Stimulated activated CD8-positive, alpha-beta memory T cell treated with anti-CD3 and anti-CD28 coated beads, Interleukin-4, amount 100 ng/mL, for 1 hour (primary cell): Measurements from ENCODE around the gene ITPR2.

Source experiments
- DNase-seq, 2 donors: peaks; one replicate each; pipeline ENCODE4 v3.0.0-alpha.2; 2020; ENCODE audit warnings: low read depth in 2 of 2, low spot score in 1 of 2

ITPR2 gene

GRCh38 chr12:26425587-26426260, 407.3 kb downstream of the ITPR2 start:
- DNase-seq: no peak

- no peak for DNase-seq
Measured at GRCh38 chr12:26422839-26423398, 410.1 kb downstream of the ITPR2 start.

- DNase-seq: no peak
Measured at GRCh38 chr12:26416550-26416949, 416.4 kb downstream of the ITPR2 start.

GRCh38 chr12:26410689-26411088, 422.3 kb downstream of the ITPR2 start:
- no peak for DNase-seq

DNA sequence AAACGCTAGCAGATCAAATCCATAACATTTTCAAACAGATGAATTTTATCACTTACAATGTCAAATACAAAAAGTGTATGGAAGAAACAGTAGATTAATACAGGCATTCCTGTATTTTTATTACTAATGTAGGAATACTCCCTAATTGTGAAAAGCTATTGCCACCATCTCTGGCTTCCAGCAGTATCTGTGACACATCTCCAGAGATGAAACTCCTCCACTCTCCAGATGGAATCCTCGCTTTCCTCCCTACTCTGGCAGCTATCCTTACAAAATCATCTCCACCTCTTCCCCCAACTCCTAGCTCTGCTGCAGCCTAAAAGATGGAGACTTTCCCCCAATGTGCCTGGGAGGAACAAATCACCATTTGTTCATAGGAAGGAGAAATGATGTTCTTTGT, 426.2 kb downstream of the ITPR2 start:
- DNase-seq: no peak

DNA sequence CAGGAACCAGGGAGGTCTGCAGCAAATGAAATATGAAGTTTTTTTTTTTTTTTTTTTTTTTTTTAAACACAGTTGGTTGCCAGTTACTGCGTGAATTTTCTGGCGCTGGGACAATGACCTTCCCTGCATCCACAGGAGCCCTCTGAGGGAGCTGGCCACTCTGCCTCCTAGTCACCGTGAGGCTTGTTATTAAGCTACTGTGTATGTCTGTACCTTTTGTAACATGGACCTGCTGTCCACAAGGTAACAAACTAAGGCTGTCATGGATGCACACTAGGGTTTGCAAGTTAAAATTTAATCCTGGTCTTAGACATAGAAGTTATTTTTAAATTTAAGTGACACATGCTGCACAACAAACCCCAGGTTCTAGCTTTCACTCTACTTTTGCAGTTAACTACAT, 426.6 kb downstream of the ITPR2 start:
- no peak for DNase-seq

GRCh38 chr12:26403601-26404000, 429.4 kb downstream of the ITPR2 start:
- no peak for DNase-seq

DNA sequence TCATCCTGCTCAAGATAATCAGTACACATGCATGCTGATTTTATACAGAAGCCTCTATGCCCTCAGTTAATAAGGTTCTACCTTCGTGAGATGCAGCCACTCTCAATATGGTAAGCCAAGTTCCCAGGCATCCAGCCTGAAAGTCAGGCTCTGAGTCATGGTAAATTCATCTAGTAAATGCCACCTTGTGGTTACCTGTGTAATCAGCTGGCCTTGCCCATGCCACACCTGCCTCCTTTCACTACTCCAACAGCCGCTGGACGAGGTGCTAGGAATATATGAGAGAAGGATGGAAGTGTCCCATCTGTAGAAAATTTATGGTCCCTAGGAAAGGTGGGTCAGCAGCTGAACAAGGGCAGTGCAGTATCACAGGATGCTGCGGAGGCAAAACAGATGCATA, 430.3 kb downstream of the ITPR2 start:
- no peak for DNase-seq

DNA sequence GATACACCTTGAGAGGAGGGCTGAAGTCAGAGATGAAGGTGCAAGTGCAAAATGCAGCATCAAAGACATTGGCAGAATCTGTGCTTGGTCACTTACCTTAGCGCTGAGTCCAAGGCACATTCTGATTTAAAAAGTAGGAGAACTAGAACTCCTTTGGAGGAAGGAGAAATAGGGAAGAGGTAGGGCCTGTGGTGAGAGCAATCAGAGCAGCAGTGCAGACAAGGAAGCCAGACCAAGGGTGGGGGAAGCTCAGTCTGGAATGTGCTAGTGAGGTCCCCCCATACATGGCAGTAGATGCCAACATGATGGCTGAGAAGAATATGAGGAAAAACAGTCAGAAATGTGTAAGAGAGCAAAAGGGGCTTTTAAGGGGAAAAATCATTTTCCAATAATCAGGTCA, 431.1 kb downstream of the ITPR2 start:
- DNase-seq: no peak

DNA sequence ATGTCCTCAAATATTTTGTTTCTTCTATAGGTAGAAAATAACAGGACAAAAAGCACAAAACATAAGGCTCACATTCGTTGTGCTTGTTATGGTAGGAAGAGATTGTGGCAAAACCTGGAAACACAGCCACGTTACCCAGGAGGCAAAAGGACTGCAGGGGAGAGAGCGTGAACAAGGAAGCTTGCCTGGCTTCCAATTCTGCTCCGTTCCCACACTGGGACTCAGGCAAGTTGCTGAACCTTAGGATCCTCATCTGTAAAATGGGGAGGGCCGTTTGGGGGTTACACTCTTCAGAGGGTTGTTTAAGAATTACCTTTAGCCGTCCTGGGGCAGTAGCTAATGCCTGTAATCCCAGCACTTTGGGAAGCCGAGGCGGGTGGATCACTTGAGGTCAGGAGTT, 432.4 kb downstream of the ITPR2 start:
- no peak for DNase-seq

DNA sequence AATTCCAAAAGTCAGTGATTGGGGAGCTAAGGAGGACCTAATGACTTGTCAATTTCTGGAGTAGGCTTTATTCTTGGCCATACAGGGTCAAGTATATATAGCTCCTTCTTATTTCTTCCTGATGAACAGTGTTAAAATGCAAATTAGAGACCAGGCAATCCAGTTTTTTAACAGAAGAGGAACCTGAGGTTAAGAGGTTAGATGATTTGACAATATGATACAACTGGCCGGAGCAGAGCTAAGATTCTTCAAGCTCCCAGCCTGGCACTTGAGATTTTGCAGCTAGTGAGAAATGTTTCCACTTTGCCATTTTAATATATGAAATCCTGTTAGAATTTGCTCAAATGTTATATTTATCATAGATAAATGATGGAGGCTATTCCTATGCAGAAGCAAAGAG, 433.6 kb downstream of the ITPR2 start:
- DNase-seq: no peak

DNA sequence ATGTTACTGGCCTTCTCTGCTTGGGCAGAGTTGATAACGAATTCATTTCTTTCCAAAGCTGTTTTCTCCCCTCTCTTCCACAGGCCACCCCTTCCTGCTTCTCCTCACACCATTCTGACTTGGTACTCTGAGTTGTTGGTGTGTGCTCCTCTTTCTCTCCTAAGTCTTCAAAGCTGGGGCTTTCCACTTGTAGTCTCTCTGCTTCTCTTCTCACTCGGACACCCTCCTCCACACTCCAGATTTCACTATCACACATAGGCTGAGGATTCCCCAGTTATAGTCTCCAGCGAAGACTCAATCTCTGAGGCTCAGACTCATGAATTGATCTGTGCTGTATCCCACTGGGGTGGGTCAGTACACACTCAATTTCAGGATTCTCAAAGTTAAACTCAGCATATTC, 436.6 kb downstream of the ITPR2 start:
- DNase-seq: no peak

DNA sequence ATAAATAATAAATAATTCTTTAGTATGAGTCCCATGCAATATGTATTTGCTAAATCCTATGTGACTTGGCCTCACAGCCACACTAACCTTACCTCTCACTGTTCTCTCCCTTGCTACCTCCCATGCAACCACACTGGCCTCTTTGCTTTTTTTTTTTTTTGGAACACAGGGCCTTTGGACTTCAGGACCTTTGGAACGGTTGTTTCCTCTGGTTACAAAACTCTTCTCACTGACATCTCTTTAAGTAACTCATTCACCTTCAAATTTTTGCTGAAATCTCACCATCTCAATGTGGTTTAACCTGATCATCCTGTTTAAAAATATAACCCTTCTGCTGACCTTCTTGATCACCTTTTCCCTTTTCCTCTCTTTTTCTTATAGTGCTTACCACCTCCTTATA, 443.7 kb downstream of the ITPR2 start:
- DNase-seq: no peak

- DNase-seq: no peak
Measured at GRCh38 chr12:26384536-26384935, 448.5 kb downstream of the ITPR2 start.

GRCh38 chr12:26383041-26383440, 450.0 kb downstream of the ITPR2 start:
- no peak for DNase-seq

GRCh38 chr12:26380897-26381296, 452.1 kb downstream of the ITPR2 start:
- DNase-seq: no peak

- DNase-seq: no peak
Measured at GRCh38 chr12:26379777-26380467, 453.1 kb downstream of the ITPR2 start.

DNA sequence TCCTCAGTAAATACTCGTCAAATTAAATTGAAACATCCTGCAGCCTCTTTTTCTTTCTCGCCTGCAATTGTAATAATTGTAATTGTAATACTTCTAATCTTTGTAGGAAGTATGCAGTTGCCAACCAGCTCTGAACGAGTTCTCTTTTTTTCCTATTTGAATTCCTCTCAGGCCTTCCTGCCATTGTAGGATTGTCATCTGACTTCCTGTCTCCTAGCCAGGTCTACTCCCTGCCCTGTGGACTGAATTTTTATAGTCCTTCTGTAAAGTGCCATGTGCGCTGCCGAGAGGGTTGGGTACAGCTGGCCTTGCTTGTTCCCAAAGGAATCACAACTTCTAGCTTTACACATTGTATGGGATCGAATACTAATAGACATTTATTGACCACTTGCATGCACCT, 454.3 kb downstream of the ITPR2 start:
- DNase-seq: no peak

- DNase-seq: no peak
Measured at GRCh38 chr12:26374934-26375680, 457.9 kb downstream of the ITPR2 start.

DNA sequence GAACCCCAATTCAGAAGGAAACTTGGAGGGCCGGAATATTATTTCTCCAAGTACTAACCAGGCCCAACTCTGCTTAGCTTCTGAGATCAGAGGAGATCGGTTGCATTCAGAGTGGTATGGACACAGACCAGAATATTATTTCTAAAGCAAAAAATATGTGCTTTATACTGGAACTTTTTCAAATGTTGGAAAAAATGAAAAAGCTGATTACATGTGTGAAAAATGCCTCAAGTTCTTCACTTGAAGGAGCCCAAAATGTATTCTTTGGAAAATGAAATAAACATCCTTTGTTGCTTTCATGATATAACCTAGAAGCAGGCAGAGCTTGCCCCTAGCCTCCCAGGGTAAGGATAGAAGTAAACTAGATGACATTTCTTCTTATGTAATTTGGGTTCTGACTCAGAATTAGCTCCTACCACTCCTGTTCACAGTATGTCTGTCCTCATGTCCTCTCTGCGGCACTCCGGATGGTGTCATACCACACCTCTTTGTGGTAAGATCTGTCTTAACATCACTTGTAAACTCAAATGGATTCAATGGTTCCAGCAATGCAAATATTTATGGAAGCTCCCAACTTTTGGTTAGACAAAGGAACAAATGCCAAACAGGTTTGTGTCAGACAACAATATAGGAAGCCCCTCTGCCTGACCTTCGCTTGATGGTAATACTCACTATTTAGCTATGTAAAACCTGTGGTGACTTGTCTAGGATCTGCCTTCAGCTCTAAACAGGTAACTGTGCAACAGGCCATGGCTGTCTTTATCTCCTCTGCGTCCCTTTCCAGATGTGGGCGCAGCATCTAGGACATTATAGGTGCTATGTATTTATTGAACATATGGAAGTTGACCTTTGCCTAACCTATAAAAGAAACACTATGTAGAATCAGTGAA, 459.1 kb downstream of the ITPR2 start:
- DNase-seq: no peak

DNA sequence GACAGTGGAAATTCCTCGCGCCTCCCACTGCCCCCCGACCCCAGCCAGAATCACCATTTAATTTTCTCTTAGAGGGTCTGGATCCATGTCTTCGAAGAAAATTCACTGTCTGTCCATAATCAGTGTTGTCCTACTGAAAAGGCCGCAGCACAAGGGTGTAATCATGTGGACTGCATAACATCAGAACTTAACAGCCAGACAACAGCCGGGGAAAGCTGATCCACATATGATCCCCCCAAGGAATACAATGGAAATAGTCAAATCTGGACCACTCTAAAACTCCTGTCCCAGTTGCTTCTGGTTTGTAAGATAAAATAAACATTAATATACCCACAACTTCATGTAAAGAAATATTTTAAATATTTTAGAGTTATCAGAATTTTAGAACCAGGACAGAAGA, 460.1 kb downstream of the ITPR2 start:
- DNase-seq: no peak
